ENCODE measurements around the gene UGT1A10. TPM values are rescaled to one million over a fixed set of nuclear protein-coding genes. Genes with fewer than 3 reads are reported as not detected.

Gene UGT1A10
- total and polyA plus RNA-seq, 10 of the 15 experiments (the other 5 are each of a cell fraction or from before 2014, with no cell fraction given): not detected

DNA sequence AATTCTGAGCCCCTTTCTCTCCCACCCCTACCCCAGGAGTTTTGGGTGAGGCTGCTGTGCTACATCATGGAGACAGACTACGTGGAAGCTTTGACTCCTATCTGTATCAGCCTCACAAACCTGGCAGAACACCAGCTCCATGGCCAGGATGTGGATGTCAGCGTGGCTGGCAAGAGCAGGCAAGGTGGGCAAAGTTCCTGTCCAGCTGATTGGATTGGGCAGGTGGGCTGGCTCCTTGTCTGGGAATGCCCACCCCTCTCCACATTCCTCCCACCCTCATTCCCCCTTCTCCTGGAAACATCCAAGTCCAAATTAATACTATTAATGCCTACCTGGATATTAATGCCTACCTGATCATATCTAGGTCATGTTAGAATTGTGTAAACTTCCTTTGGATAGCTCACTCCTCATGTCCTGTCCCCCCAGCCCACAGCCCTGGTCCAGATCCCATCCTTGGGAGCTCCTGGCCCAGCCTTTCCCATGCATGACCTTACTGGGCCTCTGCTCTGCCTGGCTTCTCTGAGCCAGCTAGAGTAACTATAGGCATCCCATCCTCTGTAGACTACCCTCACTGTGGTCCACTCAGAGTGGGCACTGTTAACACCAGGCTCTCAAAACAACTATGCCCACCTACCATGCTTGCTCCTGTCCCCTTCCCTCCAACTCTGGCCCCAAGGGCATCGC, 166.0 kb downstream of the UGT1A10 start:
- RAD21 ChIA-PET (ENCODE audit: unreplicated experiment): no interaction called here
- H2AFZ ChIP-seq (ENCODE audit: control insufficient read depth, low read depth, low read length): no peak overlapping the region
- no TSS peak for BruUV-seq (replicated peaks)
- no peak overlapping the region for H3K27ac ChIP-seq (ENCODE audit: control insufficient read depth, insufficient read depth)
- CTCF ChIA-PET: no interaction called here
- H3K9ac ChIP-seq (ENCODE audit: control insufficient read depth, insufficient read depth, low read length): no peak overlapping the region
- SMC1A ChIA-PET (ENCODE audit: uncharacterized antibody, unreplicated experiment): no interaction called here
- no peak overlapping the region for H3K4me2 ChIP-seq (ENCODE audit: control insufficient read depth, insufficient read depth)
- intact Hi-C loops (cut with micrococcal nuclease; ENCODE audit: unreplicated experiment): no loop called here
- ATAC-seq (no peak), FAIRE-seq (no peak), DNase-seq (ENCODE audit: low read depth, low spot score) (no peak)
- no peaks in the 10 kb centered on the region; a peak in 1 of 4 replicates for H3K27me3 ChIP-seq (replicated peaks in 1 of 2; ENCODE audit: control insufficient read depth in 2 of 2, insufficient read depth in 2 of 2, low read length in 1 of 2)
- in situ Hi-C loops (cut with MboI): no loop called here
- H3K9me3 ChIP-seq (replicated peaks; ENCODE audit: control insufficient read depth, insufficient read depth, low read length): no peaks in the 10 kb centered on the region
- no peaks in the 10 kb centered on the region for H4K20me1 ChIP-seq (ENCODE audit: control insufficient read depth, insufficient read depth)
- no peaks in the 10 kb centered on the region for H3K79me2 ChIP-seq (ENCODE audit: control insufficient read depth, insufficient read depth, low read length)
- POLR2A ChIA-PET: no interaction called here
- H3K36me3 ChIP-seq (ENCODE audit: control insufficient read depth in 2 of 2, insufficient read depth in 2 of 2, low read length in 1 of 2): no peaks in the 10 kb centered on the region
- no peaks in the 10 kb centered on the region for H3K4me1 ChIP-seq (ENCODE audit: control insufficient read depth, insufficient read depth, low read length)
- WGBS (ENCODE audit: insufficient coverage, insufficient replicate concordance, low lambda C conversion rate, missing lambda C conversion rate): 0% methylated on average over 3 of the region's 3 CpGs
- H3K4me3 ChIP-seq: no peak overlapping the region
- TF ChIP-seq CBFB (IDR thresholded peaks at IDR 0.05; ENCODE audit: low read depth) (no peak), RCOR1 (conservative IDR thresholded peaks at IDR 0.05; ENCODE audit: low read depth, low read length) (no peak), SIN3A (IDR thresholded peaks at IDR 0.05; ENCODE audit: low read depth, low read length) (no peak), CHD1 (IDR thresholded peaks at IDR 0.05; ENCODE audit: low read depth, low read length) (no peak), KLF5 (IDR thresholded peaks at IDR 0.05; ENCODE audit: partially characterized antibody) (no peak), TARDBP (IDR thresholded peaks at IDR 0.05; ENCODE audit: borderline replicate concordance) (no peak), RELA (IDR thresholded peaks at IDR 0.05; ENCODE audit: borderline replicate concordance, partially characterized antibody) (no peak), TBL1XR1 (IDR thresholded peaks at IDR 0.05; ENCODE audit: low read depth, low read length) (no peak), POLR2AphosphoS2 (IDR thresholded peaks at IDR 0.05; ENCODE audit: low read depth, low read length) (no peak), ZBED1 (IDR thresholded peaks at IDR 0.05; ENCODE audit: borderline replicate concordance) (no peak), NFYB (IDR thresholded peaks at IDR 0.05; ENCODE audit: insufficient read depth, low read depth, low read length) (no peak)
- TF ChIP-seq, protein P1, sequence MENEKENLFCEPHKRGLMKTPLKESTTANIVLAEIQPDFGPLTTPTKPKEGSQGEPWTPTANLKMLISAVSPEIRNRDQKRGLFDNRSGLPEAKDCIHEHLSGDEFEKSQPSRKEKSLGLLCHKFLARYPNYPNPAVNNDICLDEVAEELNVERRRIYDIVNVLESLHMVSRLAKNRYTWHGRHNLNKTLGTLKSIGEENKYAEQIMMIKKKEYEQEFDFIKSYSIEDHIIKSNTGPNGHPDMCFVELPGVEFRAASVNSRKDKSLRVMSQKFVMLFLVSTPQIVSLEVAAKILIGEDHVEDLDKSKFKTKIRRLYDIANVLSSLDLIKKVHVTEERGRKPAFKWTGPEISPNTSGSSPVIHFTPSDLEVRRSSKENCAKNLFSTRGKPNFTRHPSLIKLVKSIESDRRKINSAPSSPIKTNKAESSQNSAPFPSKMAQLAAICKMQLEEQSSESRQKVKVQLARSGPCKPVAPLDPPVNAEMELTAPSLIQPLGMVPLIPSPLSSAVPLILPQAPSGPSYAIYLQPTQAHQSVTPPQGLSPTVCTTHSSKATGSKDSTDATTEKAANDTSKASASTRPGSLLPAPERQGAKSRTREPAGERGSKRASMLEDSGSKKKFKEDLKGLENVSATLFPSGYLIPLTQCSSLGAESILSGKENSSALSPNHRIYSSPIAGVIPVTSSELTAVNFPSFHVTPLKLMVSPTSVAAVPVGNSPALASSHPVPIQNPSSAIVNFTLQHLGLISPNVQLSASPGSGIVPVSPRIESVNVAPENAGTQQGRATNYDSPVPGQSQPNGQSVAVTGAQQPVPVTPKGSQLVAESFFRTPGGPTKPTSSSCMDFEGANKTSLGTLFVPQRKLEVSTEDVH (IDR thresholded peaks at IDR 0.05; ENCODE audit: low read depth, partially characterized antibody): no peak
- TF ChIP-seq, protein P2, sequence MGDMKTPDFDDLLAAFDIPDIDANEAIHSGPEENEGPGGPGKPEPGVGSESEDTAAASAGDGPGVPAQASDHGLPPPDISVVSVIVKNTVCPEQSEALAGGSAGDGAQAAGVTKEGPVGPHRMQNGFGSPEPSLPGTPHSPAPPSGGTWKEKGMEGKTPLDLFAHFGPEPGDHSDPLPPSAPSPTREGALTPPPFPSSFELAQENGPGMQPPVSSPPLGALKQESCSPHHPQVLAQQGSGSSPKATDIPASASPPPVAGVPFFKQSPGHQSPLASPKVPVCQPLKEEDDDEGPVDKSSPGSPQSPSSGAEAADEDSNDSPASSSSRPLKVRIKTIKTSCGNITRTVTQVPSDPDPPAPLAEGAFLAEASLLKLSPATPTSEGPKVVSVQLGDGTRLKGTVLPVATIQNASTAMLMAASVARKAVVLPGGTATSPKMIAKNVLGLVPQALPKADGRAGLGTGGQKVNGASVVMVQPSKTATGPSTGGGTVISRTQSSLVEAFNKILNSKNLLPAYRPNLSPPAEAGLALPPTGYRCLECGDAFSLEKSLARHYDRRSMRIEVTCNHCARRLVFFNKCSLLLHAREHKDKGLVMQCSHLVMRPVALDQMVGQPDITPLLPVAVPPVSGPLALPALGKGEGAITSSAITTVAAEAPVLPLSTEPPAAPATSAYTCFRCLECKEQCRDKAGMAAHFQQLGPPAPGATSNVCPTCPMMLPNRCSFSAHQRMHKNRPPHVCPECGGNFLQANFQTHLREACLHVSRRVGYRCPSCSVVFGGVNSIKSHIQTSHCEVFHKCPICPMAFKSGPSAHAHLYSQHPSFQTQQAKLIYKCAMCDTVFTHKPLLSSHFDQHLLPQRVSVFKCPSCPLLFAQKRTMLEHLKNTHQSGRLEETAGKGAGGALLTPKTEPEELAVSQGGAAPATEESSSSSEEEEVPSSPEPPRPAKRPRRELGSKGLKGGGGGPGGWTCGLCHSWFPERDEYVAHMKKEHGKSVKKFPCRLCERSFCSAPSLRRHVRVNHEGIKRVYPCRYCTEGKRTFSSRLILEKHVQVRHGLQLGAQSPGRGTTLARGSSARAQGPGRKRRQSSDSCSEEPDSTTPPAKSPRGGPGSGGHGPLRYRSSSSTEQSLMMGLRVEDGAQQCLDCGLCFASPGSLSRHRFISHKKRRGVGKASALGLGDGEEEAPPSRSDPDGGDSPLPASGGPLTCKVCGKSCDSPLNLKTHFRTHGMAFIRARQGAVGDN (IDR thresholded peaks at IDR 0.05): no peak
- TF ChIP-seq, protein P3, sequence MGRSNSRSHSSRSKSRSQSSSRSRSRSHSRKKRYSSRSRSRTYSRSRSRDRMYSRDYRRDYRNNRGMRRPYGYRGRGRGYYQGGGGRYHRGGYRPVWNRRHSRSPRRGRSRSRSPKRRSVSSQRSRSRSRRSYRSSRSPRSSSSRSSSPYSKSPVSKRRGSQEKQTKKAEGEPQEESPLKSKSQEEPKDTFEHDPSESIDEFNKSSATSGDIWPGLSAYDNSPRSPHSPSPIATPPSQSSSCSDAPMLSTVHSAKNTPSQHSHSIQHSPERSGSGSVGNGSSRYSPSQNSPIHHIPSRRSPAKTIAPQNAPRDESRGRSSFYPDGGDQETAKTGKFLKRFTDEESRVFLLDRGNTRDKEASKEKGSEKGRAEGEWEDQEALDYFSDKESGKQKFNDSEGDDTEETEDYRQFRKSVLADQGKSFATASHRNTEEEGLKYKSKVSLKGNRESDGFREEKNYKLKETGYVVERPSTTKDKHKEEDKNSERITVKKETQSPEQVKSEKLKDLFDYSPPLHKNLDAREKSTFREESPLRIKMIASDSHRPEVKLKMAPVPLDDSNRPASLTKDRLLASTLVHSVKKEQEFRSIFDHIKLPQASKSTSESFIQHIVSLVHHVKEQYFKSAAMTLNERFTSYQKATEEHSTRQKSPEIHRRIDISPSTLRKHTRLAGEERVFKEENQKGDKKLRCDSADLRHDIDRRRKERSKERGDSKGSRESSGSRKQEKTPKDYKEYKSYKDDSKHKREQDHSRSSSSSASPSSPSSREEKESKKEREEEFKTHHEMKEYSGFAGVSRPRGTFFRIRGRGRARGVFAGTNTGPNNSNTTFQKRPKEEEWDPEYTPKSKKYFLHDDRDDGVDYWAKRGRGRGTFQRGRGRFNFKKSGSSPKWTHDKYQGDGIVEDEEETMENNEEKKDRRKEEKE (IDR thresholded peaks at IDR 0.05): no peak

Measured in GM12878 (cell line).